HCT116 (cell line): ENCODE data around the gene C1orf167.

Experiments
- CTCF ChIP-seq, 3 experiments: fragments of 200-600 bp in 1 of 3; sonication (generic) in 1 of 3; IDR thresholded peaks in 2 of 3; conservative IDR thresholded peaks in 1 of 3; 2 replicates each; pipeline ENCODE4 v1.5.1; 2012 to 2017; ENCODE audit warnings: low read depth in 2 of 3, low read length in 2 of 3, antibody characterized with exemption in 1 of 3, borderline replicate concordance in 1 of 3, control low read depth in 1 of 3, mild to moderate bottlenecking in 1 of 3, mixed read lengths in 1 of 3, mixed run types in 1 of 3, moderate library complexity in 1 of 3; ENCODE audit not compliant: insufficient read depth in 1 of 3
- EZH2 ChIP-seq: fragments of 200-600 bp; sonication (generic); IDR thresholded peaks from 2 replicates; pipeline ENCODE4 v1.6.1; 2017; ENCODE audit warnings: antibody characterized with exemption, mixed run types
- MAX ChIP-seq: IDR thresholded peaks from 2 replicates; pipeline ENCODE4 v1.6.1; 2012
- SIN3A ChIP-seq: IDR thresholded peaks from 2 replicates; pipeline ENCODE4 v1.6.1; 2012; ENCODE audit warnings: low read depth
- TF ChIP-seq, protein P1 (sequence below): IDR thresholded peaks from 2 replicates; pipeline ENCODE4 v1.6.1; 2012; ENCODE audit warnings: low read depth

GRCh38 chr1:11784256-11784992, 22.4 kb downstream of the C1orf167 start:
- TF ChIP-seq CTCF (IDR thresholded peaks at IDR 0.05 in 2 of 3, conservative IDR thresholded peaks at IDR 0.05 in 1 of 3; ENCODE audit: borderline replicate concordance in 1 of 3, insufficient read depth in 1 of 3, low read depth in 2 of 3, low read length in 2 of 3) (no peak), MAX (no peak), EZH2 (no peak), SIN3A (no peak)
- TF ChIP-seq, protein P1, sequence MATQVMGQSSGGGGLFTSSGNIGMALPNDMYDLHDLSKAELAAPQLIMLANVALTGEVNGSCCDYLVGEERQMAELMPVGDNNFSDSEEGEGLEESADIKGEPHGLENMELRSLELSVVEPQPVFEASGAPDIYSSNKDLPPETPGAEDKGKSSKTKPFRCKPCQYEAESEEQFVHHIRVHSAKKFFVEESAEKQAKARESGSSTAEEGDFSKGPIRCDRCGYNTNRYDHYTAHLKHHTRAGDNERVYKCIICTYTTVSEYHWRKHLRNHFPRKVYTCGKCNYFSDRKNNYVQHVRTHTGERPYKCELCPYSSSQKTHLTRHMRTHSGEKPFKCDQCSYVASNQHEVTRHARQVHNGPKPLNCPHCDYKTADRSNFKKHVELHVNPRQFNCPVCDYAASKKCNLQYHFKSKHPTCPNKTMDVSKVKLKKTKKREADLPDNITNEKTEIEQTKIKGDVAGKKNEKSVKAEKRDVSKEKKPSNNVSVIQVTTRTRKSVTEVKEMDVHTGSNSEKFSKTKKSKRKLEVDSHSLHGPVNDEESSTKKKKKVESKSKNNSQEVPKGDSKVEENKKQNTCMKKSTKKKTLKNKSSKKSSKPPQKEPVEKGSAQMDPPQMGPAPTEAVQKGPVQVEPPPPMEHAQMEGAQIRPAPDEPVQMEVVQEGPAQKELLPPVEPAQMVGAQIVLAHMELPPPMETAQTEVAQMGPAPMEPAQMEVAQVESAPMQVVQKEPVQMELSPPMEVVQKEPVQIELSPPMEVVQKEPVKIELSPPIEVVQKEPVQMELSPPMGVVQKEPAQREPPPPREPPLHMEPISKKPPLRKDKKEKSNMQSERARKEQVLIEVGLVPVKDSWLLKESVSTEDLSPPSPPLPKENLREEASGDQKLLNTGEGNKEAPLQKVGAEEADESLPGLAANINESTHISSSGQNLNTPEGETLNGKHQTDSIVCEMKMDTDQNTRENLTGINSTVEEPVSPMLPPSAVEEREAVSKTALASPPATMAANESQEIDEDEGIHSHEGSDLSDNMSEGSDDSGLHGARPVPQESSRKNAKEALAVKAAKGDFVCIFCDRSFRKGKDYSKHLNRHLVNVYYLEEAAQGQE, result no peak
